LoVo (cell line): Measurements from ENCODE around the gene SEC22A.

Experiments
- DNase-seq: peaks from one replicate; pipeline ENCODE4 v3.0.0-alpha.2; 2016; ENCODE audit warnings: low spot score

Gene SEC22A

DNA sequence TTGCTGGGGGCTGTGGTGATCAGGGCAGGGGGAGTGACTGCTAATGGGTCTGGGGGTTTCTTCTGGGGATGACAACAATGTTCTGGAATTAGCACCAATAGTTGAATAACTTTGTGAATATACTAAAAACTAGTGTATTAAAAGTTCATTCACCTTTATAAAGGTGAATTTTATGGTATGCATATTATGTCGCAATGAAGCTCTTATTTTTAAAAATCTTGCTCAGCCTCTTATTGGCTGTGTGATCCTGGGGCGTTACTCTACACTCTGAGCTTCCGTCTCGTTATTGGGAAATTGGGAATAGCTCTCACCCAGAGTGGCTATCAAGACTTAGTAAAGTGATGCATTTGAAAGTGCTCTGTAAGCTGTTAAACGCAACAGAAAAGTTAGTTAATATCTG is 105.3 kb downstream of the SEC22A start:
- DNase-seq, result no peak

DNA sequence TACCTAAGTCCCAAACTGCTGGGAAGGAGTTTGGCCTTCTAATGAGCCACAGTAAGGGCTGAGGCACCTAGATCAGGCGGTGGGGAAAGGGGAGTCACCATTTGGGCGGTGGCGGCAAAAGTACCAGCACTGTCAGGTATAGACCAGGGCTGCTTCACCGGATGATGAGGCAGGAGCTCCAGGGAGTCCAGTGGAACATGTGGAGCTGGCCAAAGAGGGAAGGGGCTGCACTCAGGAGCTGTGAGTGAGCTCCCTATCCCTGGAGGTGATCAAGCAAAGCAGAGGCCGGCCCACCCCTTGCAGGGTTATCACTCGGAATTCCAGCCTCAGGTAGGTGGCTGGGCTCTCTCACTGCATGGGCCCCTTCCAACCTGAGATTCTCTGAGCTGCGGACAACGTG is 108.4 kb downstream of the SEC22A start:
- no peak for DNase-seq

DNA sequence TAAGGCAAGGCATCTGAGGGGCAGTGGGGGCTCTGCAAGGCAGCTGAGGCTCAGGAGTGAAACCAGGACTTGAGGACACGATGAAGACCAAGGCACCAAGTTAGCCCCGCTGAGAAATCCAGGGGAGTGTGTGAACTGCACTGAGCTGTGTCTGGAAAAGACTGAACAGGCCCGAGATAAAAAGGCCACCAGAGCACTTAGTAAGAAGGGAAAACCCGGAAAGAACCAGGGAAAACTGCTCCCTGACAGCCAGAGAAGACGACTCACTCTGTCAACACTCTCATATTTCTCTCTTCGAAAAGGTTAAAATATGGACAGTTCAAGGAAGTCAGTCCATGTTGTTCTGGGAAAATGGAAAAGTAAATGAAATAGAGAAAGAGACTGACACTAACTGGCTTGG is 109.0 kb downstream of the SEC22A start:
- no peak for DNase-seq

DNA sequence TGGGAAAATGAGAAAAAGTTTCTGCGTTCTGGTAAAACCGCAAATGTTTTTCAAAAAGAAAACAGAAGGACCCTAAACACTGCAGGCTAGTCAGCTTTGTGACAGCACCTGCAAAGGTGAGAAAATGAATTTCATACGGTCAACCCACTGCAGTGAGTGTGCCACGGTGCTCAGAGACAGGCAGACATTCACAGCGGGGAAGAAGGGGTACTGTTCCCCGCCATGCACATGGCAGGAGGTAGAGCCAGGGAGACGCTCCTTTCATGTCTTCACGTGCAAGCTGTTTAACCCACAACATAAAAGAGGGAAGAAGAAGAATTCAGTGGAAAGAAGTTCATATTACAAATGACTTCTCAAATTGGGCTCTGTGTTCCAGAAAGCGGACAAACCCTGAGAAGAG is 109.5 kb downstream of the SEC22A start:
- no peak for DNase-seq

DNA sequence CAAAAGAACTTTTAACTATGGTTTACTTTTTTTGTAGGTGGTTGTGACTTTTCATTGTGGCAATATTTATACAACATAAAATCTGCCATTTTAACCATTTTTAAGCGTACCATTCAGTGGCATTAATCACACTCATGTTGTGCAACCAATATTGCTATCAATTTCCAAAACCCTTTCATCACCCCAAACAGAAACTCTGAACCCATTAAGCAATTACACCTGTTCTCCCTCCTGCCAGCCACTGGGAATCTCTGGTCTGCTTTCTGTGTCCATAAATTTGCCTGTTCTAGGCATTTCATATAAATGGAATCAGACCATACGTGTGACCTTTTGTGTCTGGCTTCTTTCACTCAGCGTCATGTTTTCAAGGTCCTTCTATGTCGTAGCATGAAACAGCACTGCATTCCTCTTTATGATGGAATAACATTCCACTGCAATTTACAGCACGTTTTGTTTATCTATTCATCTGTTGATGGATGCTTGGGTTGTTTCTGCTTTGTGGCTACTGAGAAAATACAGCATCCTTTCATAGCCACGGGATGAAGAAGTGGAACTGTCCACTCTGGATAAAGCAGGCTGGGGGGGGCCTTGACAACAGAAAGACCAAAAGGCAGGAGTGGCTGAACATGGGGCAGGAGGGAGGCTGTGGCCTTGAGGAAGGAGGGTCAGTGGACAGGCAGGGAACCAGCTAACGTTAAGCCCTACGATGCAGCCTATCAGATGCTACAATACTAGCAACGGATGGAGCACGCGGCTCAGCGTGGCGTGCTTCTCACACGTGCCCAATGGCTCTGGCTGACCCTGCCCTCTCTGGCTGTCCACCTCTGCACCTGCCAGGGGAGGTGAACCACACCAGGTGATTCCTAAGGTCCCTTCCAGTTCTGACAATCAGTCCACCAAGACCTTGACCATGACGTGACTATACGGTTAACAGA is 110.9 kb downstream of the SEC22A start:
- DNase-seq, result no peak

DNA sequence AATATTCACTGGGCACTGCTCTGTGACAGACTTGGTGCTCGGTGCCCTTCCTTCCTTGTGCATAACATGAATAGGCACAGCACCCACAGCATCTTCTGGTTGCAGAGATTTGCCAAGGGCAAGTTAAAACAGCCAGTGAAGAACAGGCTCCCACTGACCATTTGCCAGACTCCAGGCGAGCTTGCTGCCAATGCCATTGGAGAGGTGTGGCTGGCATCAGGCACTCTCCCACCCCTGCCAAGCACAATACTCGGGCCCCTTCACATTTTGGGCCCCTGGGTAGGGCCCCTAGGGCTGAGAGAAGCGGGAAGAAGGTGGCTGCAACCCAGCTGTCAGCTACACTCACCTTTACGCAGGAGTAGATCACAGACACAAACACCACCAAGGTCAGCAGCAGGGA is 112.1 kb downstream of the SEC22A start:
- DNase-seq, result no peak

DNA sequence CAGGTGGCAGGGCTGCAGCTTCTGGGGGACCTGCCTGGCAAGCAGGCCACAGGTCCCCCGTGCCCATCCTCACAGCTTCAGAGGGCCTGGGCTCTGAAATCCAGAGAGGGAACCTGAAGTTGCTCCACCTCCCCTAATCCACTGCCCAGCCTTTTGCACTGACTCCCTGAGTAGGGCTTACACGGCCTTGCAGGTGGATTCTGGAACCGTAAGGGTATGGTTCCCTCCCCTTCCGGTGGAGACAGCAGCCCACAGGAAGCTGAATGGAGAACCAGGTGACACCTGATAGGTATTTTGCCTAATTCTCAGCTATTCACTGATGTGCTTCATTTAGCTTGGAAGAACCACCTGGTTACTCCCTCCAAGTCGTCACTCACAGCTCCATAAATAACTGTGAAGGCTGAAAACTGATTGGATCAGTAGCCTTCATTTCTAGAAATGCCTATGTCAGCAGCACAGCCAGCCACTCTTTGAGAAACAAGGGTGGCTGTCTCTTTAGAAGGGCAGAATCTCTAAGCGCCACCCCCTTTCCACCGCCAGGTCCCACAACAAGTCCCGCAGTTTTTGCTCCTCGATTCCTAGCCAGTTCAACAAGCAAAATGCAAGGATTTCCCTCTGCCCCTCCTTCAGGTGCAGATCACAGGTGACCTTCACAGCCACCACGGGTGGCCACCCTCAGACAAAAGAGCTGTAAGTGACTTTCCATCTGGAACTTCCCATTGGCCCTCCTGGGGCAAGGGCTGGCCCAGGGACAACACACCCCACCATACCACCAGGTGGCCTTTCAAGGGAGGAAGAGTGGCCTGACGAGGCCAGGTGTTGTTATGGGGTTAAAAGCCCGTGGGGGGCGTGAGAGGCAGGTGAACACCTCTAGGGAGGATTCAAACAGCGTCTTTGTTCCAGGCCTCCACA is 112.9 kb downstream of the SEC22A start:
- DNase-seq, result no peak

DNA sequence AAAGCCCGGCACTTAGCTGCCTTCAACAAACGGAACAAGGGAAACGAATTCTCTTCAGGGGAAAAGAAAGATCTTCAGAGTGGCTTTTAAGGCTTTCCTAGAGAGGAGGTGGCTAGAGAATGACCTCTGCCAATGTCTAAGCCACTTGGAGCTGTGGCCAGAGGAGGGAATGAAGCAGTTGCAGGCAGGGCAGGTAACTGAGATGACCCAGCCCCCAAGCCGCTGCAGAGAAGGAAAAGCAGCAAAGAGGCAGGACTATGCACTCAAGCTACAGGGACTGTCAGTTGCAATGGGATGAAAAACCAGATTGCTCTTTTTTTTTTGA is 113.5 kb downstream of the SEC22A start:
- no peak for DNase-seq

DNA sequence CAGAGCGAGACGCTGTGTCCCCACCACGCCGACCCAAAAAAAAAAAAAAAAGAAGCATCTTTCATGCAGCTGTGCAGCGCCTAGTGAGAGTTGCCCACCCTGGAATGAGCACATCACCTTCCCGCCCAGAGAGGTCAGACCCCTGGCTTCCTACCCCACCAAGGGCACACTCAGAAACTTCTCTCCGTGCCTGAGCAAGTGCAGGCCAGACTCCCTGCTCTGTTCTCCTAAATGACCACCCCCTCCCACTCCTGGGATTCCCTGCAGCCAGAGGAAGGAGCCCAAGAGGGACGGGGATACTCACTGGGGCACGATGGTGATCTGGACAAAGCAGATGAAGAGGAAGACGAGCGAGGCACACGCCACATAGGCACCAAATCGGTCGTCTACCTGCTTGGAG is 116.0 kb downstream of the SEC22A start:
- no peak for DNase-seq

DNA sequence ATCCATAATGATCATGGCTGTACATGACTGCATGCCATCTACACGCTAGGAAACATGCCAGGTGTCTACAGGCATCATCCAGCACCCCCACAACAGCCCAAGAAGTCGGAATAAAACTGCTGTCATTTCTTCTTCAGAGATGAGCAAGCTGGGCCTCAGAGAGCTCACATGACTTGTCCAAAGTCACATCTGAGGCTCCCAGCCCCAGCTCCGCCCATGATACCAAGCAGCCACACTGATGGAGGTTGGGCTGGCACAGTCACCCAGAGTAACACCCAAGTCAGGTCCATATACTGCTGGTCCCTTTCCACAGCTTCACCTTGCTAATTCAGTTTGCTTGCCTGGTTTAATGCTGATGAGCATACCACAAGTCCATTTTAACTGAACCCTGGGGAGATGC is 116.6 kb downstream of the SEC22A start:
- no peak for DNase-seq

DNA sequence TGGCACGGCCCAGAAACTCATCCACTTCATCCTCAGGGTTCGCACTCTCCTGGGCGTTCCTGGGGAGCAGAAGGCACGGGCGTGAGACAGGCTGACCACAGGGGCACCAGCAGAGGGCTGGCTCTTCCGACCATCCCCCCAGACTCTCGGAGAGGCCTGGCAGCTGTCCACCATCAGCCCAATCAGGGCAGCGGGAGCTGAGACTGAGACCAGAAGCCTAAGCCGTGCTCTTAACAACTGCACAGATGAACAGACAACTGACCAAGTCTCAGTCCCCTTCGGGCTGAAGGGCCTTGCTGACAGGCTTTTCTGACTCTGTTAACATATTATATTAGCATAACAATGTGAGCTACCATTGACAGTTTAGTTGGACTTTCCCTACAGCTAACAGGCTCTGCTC is 118.0 kb downstream of the SEC22A start:
- DNase-seq, result no peak

DNA sequence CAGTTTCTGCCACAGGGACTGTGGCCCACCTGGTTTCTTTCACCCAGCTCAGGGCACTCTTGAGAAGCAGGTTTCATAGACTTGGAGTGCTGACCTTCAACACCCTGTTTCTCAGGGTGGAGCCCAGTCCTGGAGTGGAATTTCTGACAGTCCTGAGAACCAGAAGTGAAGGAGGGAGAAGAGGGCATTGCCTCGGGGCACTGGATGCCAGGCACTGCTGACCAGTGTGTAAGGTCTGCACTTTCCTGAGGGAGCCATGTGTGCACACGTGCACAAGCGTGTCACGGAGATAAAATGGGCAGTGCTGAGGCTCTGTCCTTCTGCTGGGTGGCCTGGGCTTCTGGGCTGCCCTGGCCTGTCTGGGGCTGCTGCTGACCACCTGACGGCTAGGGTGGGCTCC is 118.5 kb downstream of the SEC22A start:
- DNase-seq, result no peak

DNA sequence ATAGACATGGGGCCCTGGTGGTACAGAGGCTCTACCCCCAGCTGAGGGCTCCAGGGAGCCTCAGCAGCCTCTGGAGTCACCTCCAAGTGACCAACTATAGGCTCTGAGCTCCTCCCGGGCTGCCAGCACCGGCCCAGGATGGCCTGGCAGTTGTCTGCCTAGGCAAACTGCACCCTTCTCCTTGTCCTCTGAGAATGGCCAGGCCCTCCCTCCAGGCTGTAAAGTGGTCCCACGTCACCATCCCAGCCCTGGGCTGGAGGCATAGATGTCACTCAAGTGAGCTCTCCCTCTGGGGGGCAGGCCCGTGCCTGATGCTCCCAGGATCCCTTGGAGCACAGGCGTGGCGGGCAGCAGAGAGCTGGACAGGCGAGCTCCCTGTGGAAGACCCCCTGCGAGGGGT is 120.1 kb downstream of the SEC22A start:
- no peak for DNase-seq

DNA sequence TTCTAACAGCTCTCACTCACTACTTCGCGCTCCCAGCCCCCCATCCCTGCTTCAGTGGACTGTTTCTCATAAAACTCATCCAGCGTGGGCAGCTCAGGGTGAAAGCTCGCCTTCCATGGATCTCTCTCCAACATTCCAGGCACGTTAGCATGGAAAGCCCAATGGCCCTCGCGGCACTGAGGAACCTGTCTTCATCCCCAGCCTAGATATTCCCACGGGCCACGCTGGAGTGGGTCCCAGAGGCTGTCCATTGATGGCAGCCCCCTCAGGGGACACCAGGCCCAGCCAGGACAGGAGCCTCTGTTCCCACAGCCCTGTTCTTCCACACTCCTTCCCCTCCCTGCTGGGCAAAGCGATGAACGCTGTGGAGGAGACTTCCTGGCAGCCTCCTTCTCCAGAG is 121.1 kb downstream of the SEC22A start:
- DNase-seq, result no peak
